ENCODE results near the gene EEFSEC. TPM values are rescaled to one million over a fixed set of nuclear protein-coding genes. Genes with fewer than 3 reads are reported as not detected.

Gene EEFSEC
- polyA plus RNA-seq, 1 donor (not counting 4 experiments of a cell fraction or from before 2014, with no cell fraction given), result 8.7 TPM

DNA sequence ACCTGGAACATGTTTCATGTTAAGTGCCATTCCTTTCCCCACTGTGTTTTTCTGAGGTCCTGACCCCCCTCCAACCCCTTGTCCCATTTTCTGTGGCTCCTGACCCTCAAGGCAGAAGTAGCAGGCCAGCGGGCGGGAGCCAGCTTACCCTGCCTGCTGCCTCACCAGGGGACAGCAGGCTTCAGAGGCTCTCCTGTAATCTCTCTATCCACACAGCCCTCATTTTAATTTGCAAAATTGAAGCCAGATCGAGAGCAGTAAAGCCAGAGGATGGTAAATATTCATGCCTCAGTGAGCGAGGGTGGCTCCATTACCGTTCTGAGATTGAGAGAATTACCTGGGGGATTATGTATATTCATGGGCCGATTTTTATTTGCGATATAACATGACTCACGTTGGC lies 165.8 kb downstream of the EEFSEC start:
- Histone ChIP-seq H3K27ac (ENCODE audit: control insufficient read depth, insufficient read depth, low read length) (no peak overlapping the region), H3K27me3 (ENCODE audit: control insufficient read depth, extremely low read depth, insufficient read depth, low read length) (no peaks in the 10 kb centered on the region), H3K4me3 (ENCODE audit: control insufficient read depth in 2 of 3, extremely low read depth in 1 of 3, insufficient read depth in 2 of 3, low read depth in 1 of 3, low read length in 3 of 3) (no peak overlapping the region), H3K4me1 (ENCODE audit: control insufficient read depth, extremely low read depth, insufficient read depth, low read length) (no peaks in the 10 kb centered on the region), H3K36me3 (ENCODE audit: control insufficient read depth in 2 of 2, extremely low read depth in 1 of 2, insufficient read depth in 2 of 2, low read length in 2 of 2) (peaks cover 1 to 6% of the 10 kb centered on the region in 2 experiments), H2AFZ (ENCODE audit: control insufficient read depth, low read length) (no peak overlapping the region), H3K9me1 (ENCODE audit: control insufficient read depth, extremely low read depth, insufficient read depth, low read length) (no peaks in the 10 kb centered on the region), H3K4me2 (ENCODE audit: control insufficient read depth, extremely low read depth, insufficient read depth, low read depth, low read length) (no peak overlapping the region), H3K79me2 (ENCODE audit: control insufficient read depth, insufficient read depth, low read length) (no peaks in the 10 kb centered on the region), H3K9me3 (ENCODE audit: control insufficient read depth, low read depth, low read length) (no peaks in the 10 kb centered on the region), H3K9ac (ENCODE audit: control insufficient read depth, extremely low read depth, insufficient read depth, low read length) (no peak overlapping the region), H4K20me1 (ENCODE audit: control insufficient read depth, extremely low read depth, insufficient read depth, low read length) (no peaks in the 10 kb centered on the region)
- DNase-seq (ENCODE audit: low read depth, low spot score) (no peak), FAIRE-seq (no peak)
- dilution Hi-C loops (cut with MboI; ENCODE audit: extremely low pct_ligation_motif_present, low sequenced_read_pairs), result no loop called here
- no peak for TF ChIP-seq EZH2 (IDR thresholded peaks at IDR 0.05; ENCODE audit: low read length)
- TF ChIP-seq, protein P1, sequence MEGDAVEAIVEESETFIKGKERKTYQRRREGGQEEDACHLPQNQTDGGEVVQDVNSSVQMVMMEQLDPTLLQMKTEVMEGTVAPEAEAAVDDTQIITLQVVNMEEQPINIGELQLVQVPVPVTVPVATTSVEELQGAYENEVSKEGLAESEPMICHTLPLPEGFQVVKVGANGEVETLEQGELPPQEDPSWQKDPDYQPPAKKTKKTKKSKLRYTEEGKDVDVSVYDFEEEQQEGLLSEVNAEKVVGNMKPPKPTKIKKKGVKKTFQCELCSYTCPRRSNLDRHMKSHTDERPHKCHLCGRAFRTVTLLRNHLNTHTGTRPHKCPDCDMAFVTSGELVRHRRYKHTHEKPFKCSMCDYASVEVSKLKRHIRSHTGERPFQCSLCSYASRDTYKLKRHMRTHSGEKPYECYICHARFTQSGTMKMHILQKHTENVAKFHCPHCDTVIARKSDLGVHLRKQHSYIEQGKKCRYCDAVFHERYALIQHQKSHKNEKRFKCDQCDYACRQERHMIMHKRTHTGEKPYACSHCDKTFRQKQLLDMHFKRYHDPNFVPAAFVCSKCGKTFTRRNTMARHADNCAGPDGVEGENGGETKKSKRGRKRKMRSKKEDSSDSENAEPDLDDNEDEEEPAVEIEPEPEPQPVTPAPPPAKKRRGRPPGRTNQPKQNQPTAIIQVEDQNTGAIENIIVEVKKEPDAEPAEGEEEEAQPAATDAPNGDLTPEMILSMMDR (optimal IDR thresholded peaks at IDR 0.05 in 1 of 3, IDR thresholded peaks at IDR 0.05 in 1 of 3, conservative IDR thresholded peaks at IDR 0.05 in 1 of 3; ENCODE audit: extremely low read depth in 1 of 3, insufficient read depth in 2 of 3, low read length in 3 of 3), result no peak

DNA sequence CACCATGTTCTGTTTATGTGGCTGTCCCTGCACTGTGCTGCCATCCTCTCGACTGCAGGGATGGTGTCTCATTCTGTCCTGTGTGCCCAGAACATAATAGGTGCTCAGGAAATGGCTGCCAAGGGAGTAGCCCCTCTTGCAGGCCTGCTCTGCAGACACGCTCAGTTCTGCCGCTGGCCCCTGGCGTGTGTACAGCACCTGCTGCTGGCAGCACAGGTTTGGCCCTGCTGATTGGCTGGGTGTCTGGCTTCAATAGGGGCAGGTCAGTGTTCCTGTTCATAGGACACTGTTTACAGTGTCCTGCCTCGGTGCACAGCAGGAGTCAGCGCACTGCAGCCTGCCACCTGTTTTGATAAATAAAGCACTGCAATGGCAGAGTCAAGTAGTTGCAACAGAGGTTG lies 166.5 kb downstream of the EEFSEC start:
- no peaks in the 10 kb centered on the region for H3K27me3 ChIP-seq (ENCODE audit: control insufficient read depth, extremely low read depth, insufficient read depth, low read length)

More for the DNA sequence above, 166.5 kb downstream of the EEFSEC start:
- H2AFZ ChIP-seq (ENCODE audit: control insufficient read depth, low read length), result no peak overlapping the region
- dilution Hi-C loops (cut with MboI; ENCODE audit: extremely low pct_ligation_motif_present, low sequenced_read_pairs), result no loop called here
- TF ChIP-seq, protein P1 (optimal IDR thresholded peaks at IDR 0.05 in 1 of 3, IDR thresholded peaks at IDR 0.05 in 1 of 3, conservative IDR thresholded peaks at IDR 0.05 in 1 of 3; ENCODE audit: extremely low read depth in 1 of 3, insufficient read depth in 2 of 3, low read length in 3 of 3), result no peak
- no peak for TF ChIP-seq EZH2 (IDR thresholded peaks at IDR 0.05; ENCODE audit: low read length)
- no peak overlapping the region for H3K9ac ChIP-seq (ENCODE audit: control insufficient read depth, extremely low read depth, insufficient read depth, low read length)
- H3K9me3 ChIP-seq (ENCODE audit: control insufficient read depth, low read depth, low read length), result no peaks in the 10 kb centered on the region
- no peak for FAIRE-seq
- no peaks in the 10 kb centered on the region for H3K9me1 ChIP-seq (ENCODE audit: control insufficient read depth, extremely low read depth, insufficient read depth, low read length)
- no peaks in the 10 kb centered on the region for H4K20me1 ChIP-seq (ENCODE audit: control insufficient read depth, extremely low read depth, insufficient read depth, low read length)
- H3K4me3 ChIP-seq (ENCODE audit: control insufficient read depth in 2 of 3, extremely low read depth in 1 of 3, insufficient read depth in 2 of 3, low read depth in 1 of 3, low read length in 3 of 3), result no peak overlapping the region
- no peaks in the 10 kb centered on the region for H3K4me1 ChIP-seq (ENCODE audit: control insufficient read depth, extremely low read depth, insufficient read depth, low read length)
- H3K79me2 ChIP-seq (ENCODE audit: control insufficient read depth, insufficient read depth, low read length), result no peaks in the 10 kb centered on the region
- no peak overlapping the region for H3K27ac ChIP-seq (ENCODE audit: control insufficient read depth, insufficient read depth, low read length)
- DNase-seq (ENCODE audit: low read depth, low spot score), result no peak
- peaks cover 1 to 6% of the 10 kb centered on the region in 2 experiments for H3K36me3 ChIP-seq (ENCODE audit: control insufficient read depth in 2 of 2, extremely low read depth in 1 of 2, insufficient read depth in 2 of 2, low read length in 2 of 2)
- no peak overlapping the region for H3K4me2 ChIP-seq (ENCODE audit: control insufficient read depth, extremely low read depth, insufficient read depth, low read depth, low read length)
